ENCODE measurements around the gene PEX11G.

DNA sequence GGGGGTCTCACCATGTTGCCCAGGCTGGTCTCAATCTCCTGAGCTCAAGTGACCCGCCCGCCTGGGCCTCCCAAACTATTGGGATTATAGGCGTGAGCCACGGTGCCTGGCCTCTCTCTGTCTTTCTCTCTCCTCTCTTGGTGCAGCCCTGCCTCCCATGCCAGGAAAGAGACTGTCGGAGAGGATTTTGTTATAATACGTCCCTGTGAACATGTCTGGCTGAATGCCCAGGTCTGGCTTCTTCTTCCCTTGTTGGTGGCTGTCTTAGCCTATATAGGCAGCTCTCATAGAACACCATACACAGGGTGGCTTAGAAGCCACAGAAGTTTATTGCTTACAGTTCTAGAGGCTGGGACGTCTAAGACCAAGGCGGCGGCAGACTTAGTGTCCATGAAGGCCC, 46.4 kb downstream of the PEX11G start:
- TF ChIP-seq, protein P1, sequence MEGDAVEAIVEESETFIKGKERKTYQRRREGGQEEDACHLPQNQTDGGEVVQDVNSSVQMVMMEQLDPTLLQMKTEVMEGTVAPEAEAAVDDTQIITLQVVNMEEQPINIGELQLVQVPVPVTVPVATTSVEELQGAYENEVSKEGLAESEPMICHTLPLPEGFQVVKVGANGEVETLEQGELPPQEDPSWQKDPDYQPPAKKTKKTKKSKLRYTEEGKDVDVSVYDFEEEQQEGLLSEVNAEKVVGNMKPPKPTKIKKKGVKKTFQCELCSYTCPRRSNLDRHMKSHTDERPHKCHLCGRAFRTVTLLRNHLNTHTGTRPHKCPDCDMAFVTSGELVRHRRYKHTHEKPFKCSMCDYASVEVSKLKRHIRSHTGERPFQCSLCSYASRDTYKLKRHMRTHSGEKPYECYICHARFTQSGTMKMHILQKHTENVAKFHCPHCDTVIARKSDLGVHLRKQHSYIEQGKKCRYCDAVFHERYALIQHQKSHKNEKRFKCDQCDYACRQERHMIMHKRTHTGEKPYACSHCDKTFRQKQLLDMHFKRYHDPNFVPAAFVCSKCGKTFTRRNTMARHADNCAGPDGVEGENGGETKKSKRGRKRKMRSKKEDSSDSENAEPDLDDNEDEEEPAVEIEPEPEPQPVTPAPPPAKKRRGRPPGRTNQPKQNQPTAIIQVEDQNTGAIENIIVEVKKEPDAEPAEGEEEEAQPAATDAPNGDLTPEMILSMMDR (conservative IDR thresholded peaks at IDR 0.05): no peak
- no peak for TF ChIP-seq ZFX (IDR thresholded peaks at IDR 0.05)
